Measurements from ENCODE around the gene AXDND1. TPM values are rescaled to one million over a fixed set of nuclear protein-coding genes. Genes with fewer than 3 reads are reported as not detected.
A peak's percentile ranks its signal among the peaks of the same experiment; 100 is the strongest.

AXDND1 gene
- total and polyA plus RNA-seq, 2 of the 8 experiments (the other 6 are each of a cell fraction or from before 2014, with no cell fraction given): 0.61 TPM; not detected in 1

DNA sequence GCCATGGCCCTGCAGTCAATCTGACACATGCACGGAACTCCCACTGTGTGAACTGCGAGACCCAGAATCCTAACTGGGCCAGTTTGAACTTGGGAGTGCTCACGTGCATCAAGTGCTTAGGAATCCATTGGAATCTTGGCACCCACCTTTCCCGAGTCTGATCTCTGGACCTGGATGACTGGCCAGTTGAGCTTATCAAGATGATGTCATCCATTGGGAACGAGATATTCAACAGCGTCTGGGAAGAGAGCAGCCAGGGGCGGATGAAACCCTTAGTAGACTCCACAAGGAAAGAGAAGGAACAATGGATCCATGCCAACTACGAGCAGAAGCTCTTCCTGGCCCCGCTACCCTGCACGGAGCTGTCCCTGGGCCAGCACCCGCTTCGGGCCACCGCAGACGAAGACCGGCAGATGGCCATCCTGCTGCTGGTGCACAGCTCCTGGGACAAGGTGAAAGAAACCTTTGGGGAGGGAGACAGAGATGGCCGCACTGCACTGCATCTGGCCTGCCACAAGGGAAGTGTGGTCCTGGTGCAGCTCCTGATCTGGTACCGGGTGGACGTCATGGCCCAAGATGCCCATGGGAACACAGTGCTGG lies 222.8 kb downstream of the AXDND1 start:
- Histone ChIP-seq H3K79me1 (ENCODE audit: low read depth, low read length) (no peaks in the 10 kb centered on the region), H3K27ac (ENCODE audit: low read depth, low read length) (no peak overlapping the region), H2BK5ac (ENCODE audit: low read depth, low read length) (no peak overlapping the region), H2BK20ac (ENCODE audit: low read length) (no peak overlapping the region), H2BK120ac (replicated peaks; ENCODE audit: low read depth, low read length) (no peak overlapping the region), H3K27me3 (replicated peaks in 1 of 4; ENCODE audit: control insufficient read depth in 3 of 4, extremely low read depth in 1 of 4, insufficient read depth in 3 of 4, low read length in 3 of 4) (peaks cover 13 to 55% (median 36%) of the 10 kb centered on the region in 4 experiments), H3K9me3 (ENCODE audit: insufficient read depth in 2 of 2, low read depth in 1 of 2, low read length in 1 of 2) (peaks cover 3% of the 10 kb centered on the region in 2 experiments; a peak in 2 of 4 replicates), H2AK5ac (ENCODE audit: low read depth, low read length) (no peak overlapping the region; the same call in 1 of the 2 replicates), H4K5ac (ENCODE audit: insufficient read length, low read depth, low read length) (no peak overlapping the region), H3K4me3 (ENCODE audit: extremely low read depth in 1 of 4, insufficient read depth in 2 of 4, low read depth in 3 of 4, low read length in 4 of 4) (no peak overlapping the region), H3K4me2 (ENCODE audit: insufficient read depth in 1 of 2, low read depth in 2 of 2, low read length in 2 of 2) (no peak overlapping the region), H3K23ac (ENCODE audit: insufficient read length) (no peak overlapping the region), H4K91ac (replicated peaks; ENCODE audit: insufficient read length, low read length) (no peak overlapping the region), H3K18ac (ENCODE audit: extremely low read depth, low read length) (no peak overlapping the region), H4K8ac (ENCODE audit: extremely low read depth, insufficient read depth, low read length) (no peak overlapping the region), H4K20me1 (replicated peaks in 1 of 2; ENCODE audit: control insufficient read depth in 1 of 2, insufficient read depth in 2 of 2, low read length in 2 of 2) (no peaks in the 10 kb centered on the region), H3K14ac (ENCODE audit: insufficient read length) (no peak overlapping the region), H3K23me2 (ENCODE audit: low read depth, low read length) (no peaks in the 10 kb centered on the region), H3K79me2 (ENCODE audit: control insufficient read depth in 1 of 2, insufficient read depth in 2 of 2, low read length in 2 of 2) (no peaks in the 10 kb centered on the region), H3K36me3 (ENCODE audit: control insufficient read depth in 2 of 4, insufficient read depth in 4 of 4, low read length in 3 of 4) (no peaks in the 10 kb centered on the region; a peak in 1 of 8 replicates), H3K4me1 (replicated peaks in 1 of 4; ENCODE audit: control insufficient read depth in 3 of 4, insufficient read depth in 4 of 4, low read length in 3 of 4) (peaks cover 0 to 4% (median 2%) of the 10 kb centered on the region in 4 experiments; a peak in 3 of 7 replicates), H3K4ac (replicated peaks; ENCODE audit: insufficient read length, low read depth, low read length) (no peak overlapping the region), H3K9ac (replicated peaks in 1 of 4; ENCODE audit: extremely low read depth in 1 of 4, low read depth in 3 of 4, low read length in 3 of 4) (no peak overlapping the region), H2BK15ac (ENCODE audit: low read length) (0 out of 2 replicates have a peak overlapping the region, but pooled peaks have one; percentile 29), H3K56ac (replicated peaks; ENCODE audit: insufficient read length, low read depth, low read length) (no peak overlapping the region), H2AFZ (ENCODE audit: low read length) (no peak overlapping the region), H2BK12ac (ENCODE audit: low read depth, low read length) (no peak overlapping the region)
- no peak for DNase-seq (ENCODE audit: low read depth in 1 of 2, low spot score in 2 of 2)
- WGBS, 2 experiments (ENCODE audit: extremely low coverage in 1 of 2, insufficient coverage in 1 of 2, insufficient read length in 1 of 2, insufficient replicate concordance in 2 of 2, low coverage in 1 of 2, low lambda C conversion rate in 2 of 2, missing lambda C conversion rate in 1 of 2): 89% methylated on average over 17 of the region's 18 CpGs; no CpG with 5 or more reads in 1 of the 2 experiments
- CTCF ChIA-PET (ENCODE audit: partially characterized antibody): interaction anchor here (0.7 to 1.4 kb wide), 2 partner anchors 13 to 226 kb away, joined by 3 to 4 read pairs; partner anchors contain the start of gene NPHS2
- FAIRE-seq: no peak
- POLR2A ChIA-PET (ENCODE audit: partially characterized antibody): no interaction called here
- TF ChIP-seq, protein P1, sequence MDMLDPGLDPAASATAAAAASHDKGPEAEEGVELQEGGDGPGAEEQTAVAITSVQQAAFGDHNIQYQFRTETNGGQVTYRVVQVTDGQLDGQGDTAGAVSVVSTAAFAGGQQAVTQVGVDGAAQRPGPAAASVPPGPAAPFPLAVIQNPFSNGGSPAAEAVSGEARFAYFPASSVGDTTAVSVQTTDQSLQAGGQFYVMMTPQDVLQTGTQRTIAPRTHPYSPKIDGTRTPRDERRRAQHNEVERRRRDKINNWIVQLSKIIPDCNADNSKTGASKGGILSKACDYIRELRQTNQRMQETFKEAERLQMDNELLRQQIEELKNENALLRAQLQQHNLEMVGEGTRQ (IDR thresholded peaks at IDR 0.05; ENCODE audit: low read length): no peak
- TF ChIP-seq BCL11A (IDR thresholded peaks at IDR 0.05; ENCODE audit: low read depth in 2 of 2, low read length in 2 of 2) (no peak), GTF2F1 (IDR thresholded peaks at IDR 0.05; ENCODE audit: borderline replicate concordance, low read depth, low read length) (no peak), KDM1A (IDR thresholded peaks at IDR 0.05; ENCODE audit: borderline replicate concordance, low read length) (no peak), KDM5A (IDR thresholded peaks at IDR 0.05; ENCODE audit: low read length) (no peak), SRF (IDR thresholded peaks at IDR 0.05; ENCODE audit: low read depth, low read length) (no peak), CBX5 (IDR thresholded peaks at IDR 0.05; ENCODE audit: low read depth, low read length) (no peak), EZH2 (IDR thresholded peaks at IDR 0.05; ENCODE audit: low read depth, low read length, severe bottlenecking) (no peak), SP4 (IDR thresholded peaks at IDR 0.05; ENCODE audit: low read length) (no peak)
